Ovary (tissue), 3 donors: ENCODE data around the gene ZMYND8.

ENCODE experiments used
- CTCF ChIP-seq, 3 donors: fragments of 450-650 bp in 2 of 3; fragments of 200-600 bp in 1 of 3; IDR thresholded peaks; one replicate each; pipeline versions ENCODE4 v1.5.1 to v1.8.0; 2016 to 2022; ENCODE audit warnings: antibody characterized with exemption in 3 of 3, mild to moderate bottlenecking in 1 of 3
- EP300 ChIP-seq: sonication (generic); formaldehyde crosslinking; IDR thresholded peaks from one replicate; pipeline ENCODE4 v1.6.1; 2017; ENCODE audit warnings: antibody characterized with exemption
- POLR2A ChIP-seq: fragments of 450-650 bp; IDR thresholded peaks from one replicate; pipeline ENCODE4 v1.6.1; 2017; ENCODE audit warnings: antibody characterized with exemption, mild to moderate bottlenecking, moderate library complexity
- donor health status: DM: no; HTN: no; CAD: no.

DNA sequence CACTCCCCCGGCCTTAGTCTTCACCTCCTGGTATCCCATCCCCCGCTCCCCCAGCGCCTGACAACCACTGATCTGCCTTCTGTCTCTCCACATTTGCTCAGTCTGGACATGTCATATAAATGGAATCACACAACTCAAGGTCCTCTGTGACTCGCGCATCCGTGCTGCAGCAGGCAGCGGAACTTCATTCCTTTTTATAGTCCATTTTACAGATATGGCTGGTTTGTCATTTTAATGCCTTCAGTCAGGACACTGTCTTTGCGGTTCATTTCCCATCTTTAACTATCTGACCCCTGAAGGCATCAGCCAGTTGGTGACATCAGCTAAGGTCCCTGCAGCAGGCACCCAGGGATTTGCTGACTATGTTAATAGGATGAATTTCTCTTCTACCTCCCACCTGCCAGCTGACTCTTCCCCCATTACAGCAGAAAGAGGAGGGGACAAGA is 125.7 kb downstream of the ZMYND8 start:
- no peak for TF ChIP-seq CTCF (IDR thresholded peaks at IDR 0.05)
- no peak for TF ChIP-seq EP300
- no peak for TF ChIP-seq POLR2A
